HEK293 (cell line): ENCODE results near the gene POU2AF1.

Experiments used
- BCL11A ChIP-seq: fragments of 450-650 bp; formaldehyde crosslinking; IDR thresholded peaks from 2 replicates; pipeline ENCODE4 v1.5.1; 2016; ENCODE audit warnings: low read depth, missing biosample characterization, missing genetic modification characterization
- CTCF ChIP-seq: fragments of 450-650 bp; formaldehyde crosslinking; IDR thresholded peaks from 2 replicates; pipeline ENCODE4 v1.5.1; 2016; ENCODE audit warnings: missing biosample characterization, missing genetic modification characterization
- HOXA7 ChIP-seq: sonication (generic); formaldehyde crosslinking; IDR thresholded peaks from 2 replicates; pipeline ENCODE4 v1.8.1; 2022; ENCODE audit warnings: missing genetic modification reagents, borderline replicate concordance
- ZBTB7A ChIP-seq: fragments of 450-650 bp; formaldehyde crosslinking; IDR thresholded peaks from 2 replicates; pipeline ENCODE4 v1.5.1; 2016; ENCODE audit warnings: low read depth, missing biosample characterization, missing genetic modification characterization
- ZNF24 ChIP-seq: fragments of 450-650 bp; formaldehyde crosslinking; IDR thresholded peaks from 2 replicates; pipeline ENCODE4 v1.5.1; 2016; ENCODE audit warnings: missing biosample characterization, missing genetic modification characterization
- ZNF274 ChIP-seq, 2 experiments: fragments of 200-500 bp in 1 of 2; fragments of 450-650 bp in 1 of 2; sonication (Bioruptor generic) in 1 of 2; formaldehyde crosslinking in 1 of 2; IDR thresholded peaks; 2 replicates each; pipeline versions ENCODE4 v1.5.1 to v1.6.1; 2014 to 2016; ENCODE audit warnings: borderline replicate concordance in 1 of 2, inconsistent platforms in 1 of 2, low read length in 1 of 2, missing biosample characterization in 1 of 2, missing genetic modification characterization in 1 of 2
- ZNF513 ChIP-seq: fragments of 450-650 bp; IDR thresholded peaks from 2 replicates; pipeline ENCODE4 v1.5.1; 2018; ENCODE audit warnings: missing biosample characterization, missing genetic modification characterization
- ZNF776 ChIP-seq: fragments of 450-650 bp; formaldehyde crosslinking; IDR thresholded peaks from 2 replicates; pipeline ENCODE4 v1.5.0; 2017; ENCODE audit warnings: missing biosample characterization, missing genetic modification characterization, borderline replicate concordance
- TF ChIP-seq, protein P1 (sequence below): fragments of 450-650 bp; formaldehyde crosslinking; optimal IDR thresholded peaks from 2 replicates; pipeline ENCODE3; 2016; ENCODE audit warnings: missing biosample characterization, mild to moderate bottlenecking, missing genetic modification characterization

GRCh38 chr11:111355956-111356659 is 23.0 kb downstream of the POU2AF1 start:
- TF ChIP-seq ZBTB7A (no peak), CTCF (tag by site-specific recombination) (no peak), ZNF776 (tag by site-specific recombination) (no peak), BCL11A (no peak), ZNF513 (no peak), HOXA7 (CRISPR knock-in tag) (no peak), ZNF24 (tag by site-specific recombination) (no peak), ZNF274 (IDR thresholded peaks at IDR 0.05; ENCODE audit: low read length) (no peak), ZNF274 (tag by site-specific recombination; IDR thresholded peaks at IDR 0.05; ENCODE audit: borderline replicate concordance) (no peak)
- TF ChIP-seq, protein P1, sequence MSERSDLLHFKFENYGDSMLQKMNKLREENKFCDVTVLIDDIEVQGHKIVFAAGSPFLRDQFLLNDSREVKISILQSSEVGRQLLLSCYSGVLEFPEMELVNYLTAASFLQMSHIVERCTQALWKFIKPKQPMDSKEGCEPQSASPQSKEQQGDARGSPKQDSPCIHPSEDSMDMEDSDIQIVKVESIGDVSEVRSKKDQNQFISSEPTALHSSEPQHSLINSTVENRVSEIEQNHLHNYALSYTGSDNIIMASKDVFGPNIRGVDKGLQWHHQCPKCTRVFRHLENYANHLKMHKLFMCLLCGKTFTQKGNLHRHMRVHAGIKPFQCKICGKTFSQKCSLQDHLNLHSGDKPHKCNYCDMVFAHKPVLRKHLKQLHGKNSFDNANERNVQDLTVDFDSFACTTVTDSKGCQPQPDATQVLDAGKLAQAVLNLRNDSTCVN (tag by site-specific recombination) = no peak
